AG08395 (cell line): ENCODE measurements around the gene CXCL17.
"Not testable (repeated sequence)": the region's sequence is repeated elsewhere in the genome, so short reads cannot be mapped to it uniquely, and the experiment has no call there.

ENCODE experiments used
- DNase-seq: peaks from one replicate; pipeline ENCODE4 v3.0.0; 2012; ENCODE audit warnings: mixed read lengths, low spot score

CXCL17 gene

GRCh38 chr19:42442833-42443232, at the start of gene CXCL17:
TSS of gene CXCL17 (minus strand) at chr19:42442946. CDS start at chr19:42442832, 114 bp downstream.
- DNase-seq, result no peak

- no peak for DNase-seq
Observed at GRCh38 chr19:42488783-42489521, 46.2 kb upstream of the CXCL17 start.

GRCh38 chr19:42487798-42488178, 45.0 kb upstream of the CXCL17 start:
- DNase-seq, result no peak

- no peak for DNase-seq
Observed at GRCh38 chr19:42487032-42487797, 44.5 kb upstream of the CXCL17 start.

- DNase-seq, result not testable (repeated sequence)
Observed at GRCh38 chr19:42485036-42485435, 42.3 kb upstream of the CXCL17 start.

GRCh38 chr19:42480335-42481095, 37.8 kb upstream of the CXCL17 start:
- peak; percentile 58 for DNase-seq

GRCh38 chr19:42479736-42480135, 37.0 kb upstream of the CXCL17 start:
- DNase-seq, result no peak

GRCh38 chr19:42478765-42479311, 36.1 kb upstream of the CXCL17 start:
- DNase-seq, result no peak

GRCh38 chr19:42477933-42478332, 35.2 kb upstream of the CXCL17 start:
- no peak for DNase-seq

GRCh38 chr19:42477117-42477516, 34.4 kb upstream of the CXCL17 start:
- no peak for DNase-seq

- no peak for DNase-seq
Observed at GRCh38 chr19:42475366-42475765, 32.6 kb upstream of the CXCL17 start.

GRCh38 chr19:42474743-42475142, 32.0 kb upstream of the CXCL17 start:
- no peak for DNase-seq

- no peak for DNase-seq
Observed at GRCh38 chr19:42473686-42474085, 30.9 kb upstream of the CXCL17 start.

GRCh38 chr19:42472402-42473147, 29.8 kb upstream of the CXCL17 start:
- no peak for DNase-seq

- no peak for DNase-seq
Observed at GRCh38 chr19:42471554-42472249, 29.0 kb upstream of the CXCL17 start.

GRCh38 chr19:42469311-42470235, 26.8 kb upstream of the CXCL17 start:
- DNase-seq, result no peak

GRCh38 chr19:42468273-42468796, 25.6 kb upstream of the CXCL17 start:
- peak; percentile 90 for DNase-seq

- no peak for DNase-seq
Observed at GRCh38 chr19:42467183-42467760, 24.5 kb upstream of the CXCL17 start.

- DNase-seq, result no peak
Observed at GRCh38 chr19:42466521-42467182, 23.9 kb upstream of the CXCL17 start.
